Measurements from ENCODE around the gene MAN1A2. TPM values are rescaled to one million over a fixed set of nuclear protein-coding genes. Genes with fewer than 3 reads are reported as not detected.
"Not testable (repeated sequence)": the region's sequence is repeated elsewhere in the genome, so short reads cannot be mapped to it uniquely, and the experiment has no call there.

Gene MAN1A2
- total and polyA plus RNA-seq, 7 donors, result 1.8 to 52.8 (median 36.8) TPM

- no peaks in the 10 kb centered on the region for H3K36me3 ChIP-seq
- peaks cover 0 to 8% (median 0%) of the 10 kb centered on the region in 4 donors for H3K4me1 ChIP-seq
- H3K27me3 ChIP-seq, result no peaks in the 10 kb centered on the region
- WGBS, 2 donors, result 56 to 65% methylated on average over 5 of the region's 5 CpGs
- H3K4me3 ChIP-seq, result no peak overlapping the region
- intact Hi-C loops (cut with DNase I), result no loop called here
- no peak overlapping the region for H3K27ac ChIP-seq
- no peak for DNase-seq
- H3K9me3 ChIP-seq, result no peaks in the 10 kb centered on the region
- TF ChIP-seq POLR2A (IDR thresholded peaks at IDR 0.05), result no peak
- TF ChIP-seq CTCF (IDR thresholded peaks at IDR 0.05), result no peak
- no peak for TF ChIP-seq EP300 (IDR thresholded peaks at IDR 0.05)
- no peak for TF ChIP-seq POLR2AphosphoS5 (IDR thresholded peaks at IDR 0.05)
Observed at GRCh38 chr1:117321680-117322609, 45.3 kb upstream of the MAN1A2 start.

DNA sequence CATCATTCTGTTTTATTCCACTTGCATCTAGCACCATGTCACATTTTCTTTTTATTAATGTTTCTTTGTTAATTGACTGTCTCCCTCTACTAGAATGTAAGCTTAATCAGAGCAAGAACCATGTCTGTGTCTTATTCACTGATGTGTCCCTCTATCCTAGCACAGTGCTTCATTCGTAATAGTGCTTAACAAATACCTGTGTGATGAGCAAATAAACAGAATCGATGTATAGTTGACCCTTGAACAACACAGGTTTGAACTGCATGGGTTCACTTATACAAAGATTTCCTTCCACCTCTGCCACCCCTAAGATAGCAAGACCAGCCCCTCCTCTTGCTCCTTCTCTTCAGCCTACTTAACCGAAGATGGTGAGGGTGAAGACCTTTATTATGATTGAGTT is 42.9 kb upstream of the MAN1A2 start:
- H3K27me3 ChIP-seq, result no peaks in the 10 kb centered on the region
- no peak overlapping the region for H3K4me3 ChIP-seq
- TF ChIP-seq CTCF (IDR thresholded peaks at IDR 0.05), result no peak
- H3K9me3 ChIP-seq, result no peaks in the 10 kb centered on the region
- intact Hi-C loops (cut with DNase I), result no loop called here
- H3K27ac ChIP-seq, result no peak overlapping the region
- peaks cover 0 to 8% (median 0%) of the 10 kb centered on the region in 4 donors for H3K4me1 ChIP-seq
- DNase-seq, result no peak
- no peaks in the 10 kb centered on the region for H3K36me3 ChIP-seq
- 58 to 78% methylated on average over 3 of the region's 3 CpGs for WGBS, 2 donors

DNA sequence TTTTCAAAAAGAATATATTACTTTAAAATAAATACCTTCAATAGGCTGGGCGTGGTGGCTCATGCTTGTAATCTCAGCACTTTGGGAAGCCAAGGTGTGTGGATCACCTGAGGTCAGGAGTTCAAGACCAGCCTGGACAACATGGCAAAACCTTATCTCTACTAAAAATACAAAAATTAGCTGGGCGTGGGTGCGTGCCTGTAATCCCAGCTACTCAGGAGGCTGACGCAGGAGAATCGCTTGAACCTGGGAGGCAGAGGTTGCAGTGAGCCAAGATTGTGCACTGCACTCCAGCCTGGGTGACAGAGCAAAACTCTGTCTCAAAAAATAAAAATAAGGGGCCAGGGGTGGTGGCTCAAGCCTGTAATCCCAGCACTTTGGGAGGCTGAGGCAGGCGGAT is 41.2 kb upstream of the MAN1A2 start:
- H3K4me3 ChIP-seq; intact Hi-C loops (cut with DNase I); H3K9me3 ChIP-seq; DNase-seq; H3K4me1 ChIP-seq; H3K36me3 ChIP-seq; H3K27ac ChIP-seq; H3K27me3 ChIP-seq: not testable (repeated sequence)
- WGBS, 2 donors, result 90 to 92% methylated on average over 6 of the region's 6 CpGs

- no peaks in the 10 kb centered on the region for H3K36me3 ChIP-seq
- H3K27me3 ChIP-seq, result no peaks in the 10 kb centered on the region
- no peak for DNase-seq
- peaks cover 0 to 2% (median 0%) of the 10 kb centered on the region in 4 donors for H3K4me1 ChIP-seq
- H3K4me3 ChIP-seq, result no peak overlapping the region
- no peaks in the 10 kb centered on the region for H3K9me3 ChIP-seq
- intact Hi-C loops (cut with DNase I), result no loop called here
- H3K27ac ChIP-seq, result no peak overlapping the region
- TF ChIP-seq POLR2AphosphoS5 (IDR thresholded peaks at IDR 0.05), result no peak
- TF ChIP-seq CTCF (IDR thresholded peaks at IDR 0.05), result no peak
- no peak for TF ChIP-seq EP300 (IDR thresholded peaks at IDR 0.05)
- TF ChIP-seq POLR2A (IDR thresholded peaks at IDR 0.05), result no peak
Observed at GRCh38 chr1:117327011-117327410, 40.2 kb upstream of the MAN1A2 start.

DNA sequence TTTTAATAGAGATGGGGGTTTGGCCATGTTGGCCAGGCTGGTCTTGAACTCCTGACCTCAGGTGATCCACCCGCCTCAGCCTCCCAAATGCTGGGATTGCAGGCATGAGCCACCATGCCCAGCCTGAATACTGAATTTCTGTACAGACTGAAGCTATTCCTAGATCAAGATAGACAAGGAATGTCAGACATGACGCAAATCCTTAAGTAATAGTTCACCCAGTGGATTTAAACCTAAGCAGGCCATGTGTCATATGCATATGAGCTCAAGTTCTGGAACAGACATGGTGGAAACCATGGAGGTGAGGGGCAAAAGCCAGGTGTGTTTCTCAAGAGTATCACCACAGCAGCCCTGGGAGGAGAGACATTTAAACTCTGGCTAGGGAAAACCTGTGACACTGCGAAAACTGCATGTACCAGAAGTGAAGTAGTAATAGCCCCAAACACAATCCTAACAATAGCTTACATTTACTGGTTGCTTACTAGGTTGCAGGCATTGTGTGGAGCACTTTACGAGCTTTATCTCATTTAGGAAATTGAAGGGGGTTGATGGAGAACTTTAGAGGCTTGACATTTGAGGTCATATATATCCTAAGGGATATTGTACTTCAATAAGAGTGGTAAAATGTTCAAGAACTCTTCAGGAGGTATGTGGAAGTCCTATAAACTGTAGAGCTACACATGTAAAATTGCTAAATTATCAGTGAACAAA is 31.7 kb upstream of the MAN1A2 start:
- Histone ChIP-seq H3K36me3 (no peaks in the 10 kb centered on the region), H3K27ac (no peak overlapping the region), H3K4me3 (no peak overlapping the region), H3K4me1 (no peaks in the 10 kb centered on the region), H3K27me3 (no peaks in the 10 kb centered on the region), H3K9me3 (no peaks in the 10 kb centered on the region)
- WGBS, 2 donors, result 90 to 94% methylated on average over 4 of the region's 4 CpGs
- no peak for DNase-seq
- TF ChIP-seq CTCF (IDR thresholded peaks at IDR 0.05) (no peak), POLR2AphosphoS5 (IDR thresholded peaks at IDR 0.05) (no peak), EP300 (IDR thresholded peaks at IDR 0.05) (no peak), POLR2A (IDR thresholded peaks at IDR 0.05) (no peak)
- intact Hi-C loops (cut with DNase I), result no loop called here
